Loucy (cell line): ENCODE data around the gene AFF2.

Experiments used
- H2AFZ ChIP-seq: fragments of 200-600 bp; sonication (generic); 2 replicates; pipeline ENCODE4 v1.6.0; 2016; ENCODE audit warnings: antibody characterized with exemption, mild to moderate bottlenecking, low read length, moderate library complexity
- H3F3A ChIP-seq: fragments of 200-600 bp; 2 replicates; pipeline ENCODE4 v1.6.0; 2016; ENCODE audit warnings: antibody characterized with exemption, low read depth, mild to moderate bottlenecking
- H3K27me3 ChIP-seq: fragments of 200-600 bp; sonication (generic); 2 replicates; pipeline ENCODE4 v1.6.1; 2014; ENCODE audit warnings: low read length, mild to moderate bottlenecking; ENCODE audit not compliant: insufficient read depth, poor library complexity, severe bottlenecking
- H3K36me3 ChIP-seq: fragments of 200-600 bp; sonication (generic); 2 replicates; pipeline ENCODE4 v1.6.1; 2016; ENCODE audit warnings: low read length; ENCODE audit not compliant: insufficient read depth
- H3K4me1 ChIP-seq: fragments of 200-600 bp; sonication (generic); 2 replicates; pipeline ENCODE4 v1.5.1; 2014; ENCODE audit warnings: low read length, mild to moderate bottlenecking; ENCODE audit not compliant: insufficient read depth, poor library complexity, severe bottlenecking
- H3K4me2 ChIP-seq: fragments of 200-600 bp; sonication (generic); 2 replicates; pipeline ENCODE4 v1.6.0; 2014; ENCODE audit warnings: antibody characterized with exemption, low read length, low read depth, mild to moderate bottlenecking; ENCODE audit not compliant: poor library complexity, severe bottlenecking
- H3K4me3 ChIP-seq: fragments of 200-600 bp; sonication (generic); 2 replicates; pipeline ENCODE4 v1.5.1; 2014; ENCODE audit warnings: low read length, mild to moderate bottlenecking, mixed read lengths; ENCODE audit not compliant: poor library complexity, severe bottlenecking
- H3K79me2 ChIP-seq: fragments of 200-600 bp; sonication (generic); 2 replicates; pipeline ENCODE4 v1.6.1; 2014; ENCODE audit warnings: low read length; ENCODE audit not compliant: insufficient read depth
- H3K9ac ChIP-seq: fragments of 200-600 bp; sonication (generic); 2 replicates; pipeline ENCODE4 v1.6.0; 2014; ENCODE audit warnings: mild to moderate bottlenecking, low read depth, low read length, moderate library complexity; ENCODE audit not compliant: poor library complexity, severe bottlenecking
- H3K9me2 ChIP-seq: fragments of 200-600 bp; sonication (generic); replicated peaks from 2 replicates; pipeline ENCODE4 v1.6.1; 2016; ENCODE audit warnings: low read depth, low read length, mixed read lengths
- H3K9me3 ChIP-seq: fragments of 200-600 bp; sonication (generic); 2 replicates; pipeline ENCODE4 v1.6.1; 2014; ENCODE audit warnings: mild to moderate bottlenecking, antibody characterized with exemption, low read length, low read depth; ENCODE audit not compliant: insufficient read depth
- H4K20me1 ChIP-seq: fragments of 200-600 bp; sonication (generic); 2 replicates; pipeline ENCODE4 v1.6.0; 2014; ENCODE audit warnings: antibody characterized with exemption, low read length, mild to moderate bottlenecking; ENCODE audit not compliant: insufficient read depth, poor library complexity, severe bottlenecking
- CTCF ChIP-seq: fragments of 200-600 bp; sonication (generic); conservative IDR thresholded peaks from 2 replicates; pipeline ENCODE4 v1.5.1; 2014; ENCODE audit warnings: mild to moderate bottlenecking, antibody characterized with exemption, low read length
- EZH2phosphoT487 ChIP-seq: fragments of 200-600 bp; IDR thresholded peaks from 2 replicates; pipeline ENCODE4 v1.6.1; 2018; ENCODE audit warnings: antibody characterized with exemption, mild to moderate bottlenecking, moderate library complexity, borderline replicate concordance

The AFF2 gene

GRCh38 chrX:148691456-148691855, 191.0 kb downstream of the AFF2 start:
- no peak for TF ChIP-seq CTCF
- TF ChIP-seq EZH2phosphoT487 = no peak
- H4K20me1 ChIP-seq = peaks cover 3% of the 10 kb centered on the region
- H3K27me3 ChIP-seq = no peaks in the 10 kb centered on the region
- peaks cover 11% of the 10 kb centered on the region for H3K4me1 ChIP-seq
- no peaks in the 10 kb centered on the region for H3K9me3 ChIP-seq
- H3K9me2 ChIP-seq = no peaks in the 10 kb centered on the region
- no peak overlapping the region for H3K4me2 ChIP-seq
- H3F3A ChIP-seq = no peaks in the 10 kb centered on the region
- H3K79me2 ChIP-seq = peaks cover 37% of the 10 kb centered on the region; the same call in 1 of the 2 replicates
- H3K4me3 ChIP-seq = no peak overlapping the region
- no peak overlapping the region for H3K9ac ChIP-seq
- no peaks in the 10 kb centered on the region; the same call in 1 of the 2 replicates for H3K36me3 ChIP-seq
- H2AFZ ChIP-seq = no peak overlapping the region

GRCh38 chrX:148695255-148695654, 194.8 kb downstream of the AFF2 start:
- peaks cover 5% of the 10 kb centered on the region for H3K4me1 ChIP-seq
- no peaks in the 10 kb centered on the region for H4K20me1 ChIP-seq
- no peak overlapping the region for H3K4me2 ChIP-seq
- H3F3A ChIP-seq = no peaks in the 10 kb centered on the region
- no peak overlapping the region for H3K4me3 ChIP-seq
- H3K9me2 ChIP-seq = no peaks in the 10 kb centered on the region
- no peaks in the 10 kb centered on the region for H3K27me3 ChIP-seq
- H3K79me2 ChIP-seq = peaks cover 2% of the 10 kb centered on the region; the same call in 1 of the 2 replicates
- H3K9me3 ChIP-seq = no peaks in the 10 kb centered on the region
- TF ChIP-seq EZH2phosphoT487 (no peak), CTCF (no peak)
- H3K9ac ChIP-seq = no peak overlapping the region
- H2AFZ ChIP-seq = no peak overlapping the region
- H3K36me3 ChIP-seq = no peaks in the 10 kb centered on the region

- TF ChIP-seq EZH2phosphoT487 (no peak), CTCF (no peak)
- Histone ChIP-seq H2AFZ (no peak overlapping the region), H3K4me1 (no peaks in the 10 kb centered on the region), H3K9me2 (no peaks in the 10 kb centered on the region), H3K79me2 (no peaks in the 10 kb centered on the region; the same call in 1 of the 2 replicates), H3K27me3 (no peaks in the 10 kb centered on the region), H3K4me3 (no peak overlapping the region), H3K9me3 (no peaks in the 10 kb centered on the region), H3K4me2 (no peak overlapping the region), H3F3A (no peaks in the 10 kb centered on the region), H4K20me1 (peaks cover 5% of the 10 kb centered on the region), H3K9ac (no peak overlapping the region), H3K36me3 (no peaks in the 10 kb centered on the region)
Observed at GRCh38 chrX:148698221-148698620, 197.8 kb downstream of the AFF2 start.
